Measurements from ENCODE around the gene OSBPL9. TPM values are rescaled to one million over a fixed set of nuclear protein-coding genes. Genes with fewer than 3 reads are reported as not detected.

OSBPL9 gene
- total and polyA plus RNA-seq, 9 of the 15 experiments (the other 6 are each of a cell fraction or from before 2014, with no cell fraction given): 43.9 to 217 (median 170) TPM

- Histone ChIP-seq H3K27me3 (ENCODE audit: control insufficient read depth in 2 of 2, insufficient read depth in 2 of 2, low read length in 2 of 2) (no peaks in the 10 kb centered on the region), H3K4me2 (ENCODE audit: insufficient read depth, low read length) (no peak overlapping the region), H2AFZ (ENCODE audit: low read depth, low read length) (no peak overlapping the region), H3K4me1 (replicated peaks in 1 of 2; ENCODE audit: control insufficient read depth in 2 of 2, insufficient read depth in 2 of 2, low read length in 2 of 2) (no peaks in the 10 kb centered on the region), H3K9ac (ENCODE audit: insufficient read depth in 1 of 2, low read depth in 2 of 2, low read length in 2 of 2) (no peak overlapping the region), H3K79me2 (ENCODE audit: control insufficient read depth, insufficient read depth, low read length) (peaks cover 6% of the 10 kb centered on the region; the same call in 1 of the 3 replicates), H3K27ac (ENCODE audit: extremely low read depth, low read depth, low read length) (no peak overlapping the region), H4K20me1 (replicated peaks; ENCODE audit: control insufficient read depth, insufficient read depth, low read length) (no peaks in the 10 kb centered on the region), H3K9me1 (ENCODE audit: control insufficient read depth, insufficient read depth, low read length) (no peaks in the 10 kb centered on the region), H3K36me3 (ENCODE audit: control insufficient read depth, insufficient read depth, low read length) (peaks cover 81% of the 10 kb centered on the region), H3K4me3 (no peak overlapping the region), H3K9me3 (replicated peaks; ENCODE audit: control insufficient read depth, insufficient read depth, low read depth, low read length) (no peaks in the 10 kb centered on the region)
- ATAC-seq: no peak
- TF ChIP-seq SPI1 (IDR thresholded peaks at IDR 0.05; ENCODE audit: borderline replicate concordance, low read depth, low read length) (peak; percentile 24; the same call in 1 of the 2 replicates), ZNF511 (CRISPR knock-in tag; IDR thresholded peaks at IDR 0.05) (no peak), ZNF280A (IDR thresholded peaks at IDR 0.05; ENCODE audit: low read depth, partially characterized antibody) (no peak), KHSRP (IDR thresholded peaks at IDR 0.05) (0 out of 2 replicates have a peak, but pooled peaks have one; percentile 12), MTA2 (IDR thresholded peaks at IDR 0.05; ENCODE audit: low read depth) (no peak), MTA3 (IDR thresholded peaks at IDR 0.05; ENCODE audit: borderline replicate concordance) (no peak), MEF2A (IDR thresholded peaks at IDR 0.05; ENCODE audit: control insufficient read depth, low read depth, low read length) (no peak)
- BruUV-seq (replicated peaks): no TSS peak
- in situ Hi-C loops (cut with MboI): no loop called here
- FAIRE-seq: no peak
- no peak for DNase-seq (ENCODE audit: extremely low read depth in 1 of 4, low spot score in 3 of 4)
- ChIA-PET CTCF (ENCODE audit: low intra/inter-chr PET ratio) (no interaction called here), POLR2A (no interaction called here)
- intact Hi-C loops (cut with micrococcal nuclease): no loop called here
Measured at GRCh38 chr1:51776408-51776807, 159.5 kb downstream of the OSBPL9 start.
